Adrenal gland (tissue), 12 donors: ENCODE results near the gene METTL8. TPM values are rescaled to one million over a fixed set of nuclear protein-coding genes. Genes with fewer than 3 reads are reported as not detected.

ENCODE experiments used
- DNase-seq, 7 donors: peaks; one replicate each; pipeline ENCODE4 v3.0.0-alpha.2; 2019 to 2020
- H3K27ac ChIP-seq, 5 donors: fragments of 200-600 bp; sonication (generic) in 4 of 5; 1 replicate in 3 of 5; 2 replicates in 2 of 5; pipeline versions ENCODE4 v1.5.1 to v1.8.0; 2016 to 2020; ENCODE audit warnings: mild to moderate bottlenecking in 1 of 5
- H3K27me3 ChIP-seq: fragments of 200-600 bp; 2 replicates; pipeline ENCODE4 v1.8.0; 2021
- H3K36me3 ChIP-seq, 2 donors: fragments of 200-600 bp; replicated peaks in 1 of 2; 1 replicate in 1 of 2; 2 replicates in 1 of 2; pipeline versions ENCODE4 v1.5.1 to v1.8.0; 2018 to 2022
- H3K4me1 ChIP-seq, 2 donors: fragments of 200-600 bp; replicated peaks in 1 of 2; 1 replicate in 1 of 2; 2 replicates in 1 of 2; pipeline versions ENCODE4 v1.5.1 to v1.8.0; 2018 to 2021
- H3K4me3 ChIP-seq, 4 donors: fragments of 200-600 bp; sonication (generic) in 3 of 4; one replicate each; pipeline ENCODE4 v1.5.1; 2016 to 2018
- H3K9me3 ChIP-seq, 3 donors: fragments of 200-600 bp; sonication (generic) in 1 of 3; replicated peaks in 1 of 3; 1 replicate in 2 of 3; 2 replicates in 1 of 3; pipeline versions ENCODE4 v1.5.1 to v1.8.0; 2016 to 2021
- CTCF ChIP-seq, 6 experiments: fragments of 450-650 bp in 4 of 6; fragments of 200-600 bp in 2 of 6; sonication (generic) in 1 of 6; IDR thresholded peaks; 1 replicate in 5 of 6; 2 replicates in 1 of 6; pipeline versions ENCODE4 v1.5.1 to v1.8.0; 2016 to 2021; ENCODE audit warnings: antibody characterized with exemption in 6 of 6, mild to moderate bottlenecking in 2 of 6, moderate library complexity in 1 of 6
- POLR2A ChIP-seq, 2 donors: fragments of 450-650 bp; IDR thresholded peaks; one replicate each; pipeline ENCODE4 v1.6.1; 2017; ENCODE audit warnings: antibody characterized with exemption in 2 of 2, mild to moderate bottlenecking in 2 of 2, moderate library complexity in 1 of 2
- WGBS, 4 donors: extraction: QIAGEN DNeasy Blood & Tissue Kit in 2 of 4; methylation state at CpG; one replicate each; pipeline versions ENCODE4 v1.1.5 to v1.1.7; 2013 to 2017; 5-methylcytosine and 5-hydroxymethylcytosine counted together
- intact Hi-C, 2 donors: fragments of 100-400 bp; cut with DNase I; formaldehyde crosslinking; loops; one replicate each; pipeline versions ENCODE4 v1.14.1 to v1.15.0; 2022 to 2023
- polyA plus RNA-seq, 3 donors: library from polyadenylated mRNA; stranded (reverse); fragments of 200-250 nt in 2 of 3; fragments of 350-450 nt in 1 of 3; fragmentation: Illumina TruSeq in 1 of 3; extraction: RNeasy Lipid Tissue Mini Kit (QIAGEN cat#74804) in 1 of 3; gene quantifications; one replicate each; pipeline ENCODE4 v1.2.3, GENCODE V29; 2013 to 2014
- total RNA-seq, 9 donors: library from RNA; depleted of rRNA in 4 of 9; stranded (reverse); fragments of >200 nt in 4 of 9; fragments of 120-200 nt in 1 of 9; fragmentation: NEBNext Ultra II Directional in 1 of 9; extraction: Animal tissue kit (Norgen Biotek cat#: 25700) in 1 of 9; gene quantifications; one replicate each; pipeline versions ENCODE4 v1.1.0 to v1.2.4, GENCODE V29; 2013 to 2023
- donor health status: healthy with polysubstance abuse.
- donor health status: Bipolar disorder and iron deficiency.
- donor health status: DM: yes; HTN: yes; CAD: no.
- donor health status: DM: no; HTN: no; CAD: no.
- donor health status: DM: no; HTN: no; CAD: no.
- donor health status: DM: yes; HTN: yes; CAD: no.

METTL8 gene
- total and polyA plus RNA-seq, 12 donors, result 3.3 to 37.5 (median 19.7) TPM

- TF ChIP-seq POLR2A (IDR thresholded peaks at IDR 0.05) (no peak), CTCF (IDR thresholded peaks at IDR 0.05) (no peak)
- no peaks in the 10 kb centered on the region for H3K27me3 ChIP-seq
- no peaks in the 10 kb centered on the region for H3K36me3 ChIP-seq
- H3K4me1 ChIP-seq, result no peaks in the 10 kb centered on the region
- intact Hi-C loops, result no loop called here
- no peaks in the 10 kb centered on the region for H3K9me3 ChIP-seq
- no peak for DNase-seq
- H3K27ac ChIP-seq, result no peak overlapping the region
- 80 to 90% (median 84%) methylated on average over 13 of the region's 13 CpGs for WGBS, 4 donors
- no peak overlapping the region for H3K4me3 ChIP-seq
These were observed 153.6 kb downstream of the METTL8 start for GRCh38 chr2:171279983-171280790.

- Histone ChIP-seq H3K27me3 (no peaks in the 10 kb centered on the region), H3K27ac (no peak overlapping the region), H3K36me3 (no peaks in the 10 kb centered on the region), H3K4me3 (no peak overlapping the region), H3K9me3 (no peaks in the 10 kb centered on the region), H3K4me1 (no peaks in the 10 kb centered on the region)
- TF ChIP-seq CTCF (IDR thresholded peaks at IDR 0.05) (no peak), POLR2A (IDR thresholded peaks at IDR 0.05) (no peak)
- DNase-seq, result no peak
- WGBS, 4 donors, result 95 to 100% (median 98%) methylated on average over 2 of the region's 2 CpGs
- intact Hi-C loops, result no loop called here
These were observed 159.0 kb downstream of the METTL8 start for GRCh38 chr2:171274757-171275156.

- intact Hi-C loops, result no loop called here
These were observed 161.8 kb downstream of the METTL8 start for GRCh38 chr2:171271971-171272436.

GRCh38 chr2:171271386-171271785 lies 162.4 kb downstream of the METTL8 start:
- Histone ChIP-seq H3K36me3 (no peaks in the 10 kb centered on the region), H3K4me1 (no peaks in the 10 kb centered on the region), H3K4me3 (no peak overlapping the region), H3K27ac (no peak overlapping the region), H3K27me3 (no peaks in the 10 kb centered on the region), H3K9me3 (no peaks in the 10 kb centered on the region)
- no peak for DNase-seq
- TF ChIP-seq CTCF (IDR thresholded peaks at IDR 0.05), result no peak
- TF ChIP-seq POLR2A (IDR thresholded peaks at IDR 0.05), result no peak
- intact Hi-C loops, result no loop called here
- 48 to 64% (median 50%) methylated on average over 1 of the region's 1 CpG for WGBS, 4 donors

More at GRCh38 chr2:171271971-171272436, 161.8 kb downstream of the METTL8 start:
- Histone ChIP-seq H3K4me1 (no peaks in the 10 kb centered on the region), H3K27ac (peak overlapping the region in 2 of 5 donors; percentile 34 to 40), H3K4me3 (no peak overlapping the region), H3K36me3 (no peaks in the 10 kb centered on the region), H3K9me3 (no peaks in the 10 kb centered on the region), H3K27me3 (no peaks in the 10 kb centered on the region)
- TF ChIP-seq POLR2A (IDR thresholded peaks at IDR 0.05), result no peak
- no peak for TF ChIP-seq CTCF (IDR thresholded peaks at IDR 0.05)
- 22 to 32% (median 24%) methylated on average over 1 of the region's 1 CpG for WGBS, 4 donors
- peak; percentile 26 to 64 (median 53) for DNase-seq
